HL-60/S4 treated with retinoic acid at 250 ng/mL for 4 days and 3 days (cell line): ENCODE results near the gene CCDC122.
"Not testable (repeated sequence)": the region's sequence is repeated elsewhere in the genome, so short reads cannot be mapped to it uniquely, and the experiment has no call there.

ENCODE experiments used
- in situ Hi-C: fragments of 300-500 bp; cut with MboI; formaldehyde crosslinking; loops from 2 replicates; pipeline ENCODE4 v1.7.0; 2022; ENCODE audit warnings: low sequenced_read_pairs

The CCDC122 gene

DNA sequence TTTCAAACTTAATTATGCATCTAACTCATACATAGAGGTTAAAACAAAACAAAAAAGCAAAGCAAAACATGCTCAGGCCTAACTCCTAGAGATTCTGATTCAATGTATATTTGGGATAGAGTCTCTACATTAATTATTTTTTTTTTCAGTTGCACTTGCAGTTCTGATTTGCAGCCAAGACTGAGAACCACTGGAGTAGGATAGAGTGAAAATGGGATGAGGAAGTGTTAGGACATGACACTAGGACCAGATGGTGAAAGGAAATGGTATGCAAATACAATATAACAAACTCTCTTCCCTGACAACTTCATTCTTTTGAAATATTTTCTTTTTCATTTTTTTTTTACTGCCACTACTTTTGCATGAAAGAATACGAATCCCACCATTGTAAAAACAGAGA lies 1.8 kb downstream of the CCDC122 start:
- in situ Hi-C loops, result no loop called here

DNA sequence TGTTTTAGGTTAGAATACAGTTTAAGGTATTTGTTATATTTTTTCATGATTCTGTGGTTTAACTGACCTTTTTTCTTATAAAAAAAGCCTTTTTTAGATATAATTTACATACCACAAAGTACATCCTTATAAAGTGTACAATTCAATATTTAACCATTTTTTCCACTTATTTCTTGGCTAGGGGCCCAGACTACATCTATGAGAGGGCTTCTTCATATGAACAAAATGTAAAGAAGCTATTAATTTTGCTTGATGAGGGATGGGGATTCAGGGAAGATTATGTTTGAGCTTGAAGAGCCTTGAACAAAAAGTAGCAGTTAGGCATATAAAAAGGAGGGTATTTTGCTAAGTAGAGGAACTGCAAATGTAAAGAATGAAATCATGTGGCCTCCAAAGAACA lies 2.2 kb downstream of the CCDC122 start:
- in situ Hi-C loops, result no loop called here

DNA sequence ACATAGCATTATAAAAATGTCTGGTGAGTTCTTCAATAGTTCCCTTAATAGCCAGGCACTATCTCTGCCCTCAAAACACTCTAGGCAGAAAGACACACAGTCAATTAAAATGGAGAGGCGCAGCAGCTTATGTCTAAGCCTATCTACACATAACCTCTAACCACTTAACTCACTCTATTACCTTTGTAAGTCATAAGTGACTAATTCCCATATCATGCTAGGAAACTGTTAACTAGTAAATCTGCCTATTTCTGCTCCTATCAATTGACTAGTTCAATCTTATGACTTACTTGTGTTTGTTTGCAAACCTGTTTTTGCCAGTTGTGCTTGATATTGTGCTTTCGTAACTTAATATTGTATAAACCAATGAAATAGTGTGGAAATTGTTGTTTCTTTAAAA lies 3.2 kb downstream of the CCDC122 start:
- in situ Hi-C loops, result no loop called here

DNA sequence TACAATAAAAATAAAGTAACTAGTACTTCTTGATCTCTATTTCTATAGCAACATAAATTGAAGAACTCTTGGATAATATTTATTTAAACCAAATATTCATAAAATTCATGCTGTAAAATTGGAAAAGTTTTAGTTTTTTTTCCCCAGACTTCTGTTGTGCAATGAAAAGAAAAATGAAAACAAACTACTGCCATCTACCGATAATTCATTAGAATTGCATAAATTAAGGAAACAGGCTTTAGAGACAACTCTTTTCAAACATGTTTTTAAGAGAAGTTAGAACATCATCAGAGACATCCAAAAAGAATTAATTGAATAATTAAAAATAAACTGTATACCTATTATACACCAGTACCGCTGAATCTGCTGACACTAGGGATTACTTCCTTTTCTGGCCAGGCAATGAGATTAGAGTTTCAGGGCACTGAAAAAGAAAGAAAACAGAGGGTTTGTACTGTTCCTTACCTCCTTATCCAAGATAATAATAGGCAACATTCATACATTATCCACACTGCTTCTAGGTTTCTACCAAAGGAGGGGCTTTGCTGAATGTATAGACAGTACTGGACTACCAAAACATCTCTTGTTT lies 4.9 kb downstream of the CCDC122 start:
- in situ Hi-C loops, result no loop called here

DNA sequence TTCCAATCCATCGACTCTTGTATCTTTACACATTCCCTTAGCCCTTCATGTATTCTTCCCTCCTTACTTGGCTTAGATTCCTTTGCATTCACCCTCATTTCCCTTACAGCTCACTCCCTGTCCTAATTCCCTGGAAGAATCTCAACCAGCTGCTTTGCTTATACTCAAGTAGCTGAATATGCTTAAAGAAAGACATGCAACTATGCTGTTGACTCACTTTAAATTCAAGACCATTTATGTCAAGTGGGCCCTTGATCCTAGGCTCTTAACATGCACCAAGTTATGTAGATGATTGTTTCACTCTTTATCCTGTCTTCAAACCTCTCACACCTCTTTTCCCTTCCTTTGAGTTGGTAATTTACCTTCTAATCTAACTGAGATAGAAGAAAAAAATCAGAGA lies 7.4 kb downstream of the CCDC122 start:
- in situ Hi-C loops, result no loop called here

DNA sequence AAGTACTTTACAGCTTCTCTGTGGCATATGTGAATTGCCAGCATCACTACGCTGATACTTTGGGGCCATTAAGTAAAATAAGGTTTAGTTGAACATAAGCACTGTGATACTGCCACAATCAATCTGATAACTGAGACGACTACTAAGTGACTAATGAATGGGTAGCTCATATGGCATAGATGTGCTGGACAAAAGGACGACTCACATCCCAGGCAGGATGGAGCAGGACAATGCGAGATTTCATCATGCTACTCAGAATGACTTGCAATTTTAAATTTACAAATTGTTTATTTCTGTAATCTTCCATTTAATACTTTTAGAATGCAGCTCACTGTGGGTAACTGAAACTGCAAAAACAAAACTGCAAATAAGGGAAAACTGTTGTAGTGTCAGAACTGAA lies 13.6 kb downstream of the CCDC122 start:
- in situ Hi-C loops, result no loop called here

DNA sequence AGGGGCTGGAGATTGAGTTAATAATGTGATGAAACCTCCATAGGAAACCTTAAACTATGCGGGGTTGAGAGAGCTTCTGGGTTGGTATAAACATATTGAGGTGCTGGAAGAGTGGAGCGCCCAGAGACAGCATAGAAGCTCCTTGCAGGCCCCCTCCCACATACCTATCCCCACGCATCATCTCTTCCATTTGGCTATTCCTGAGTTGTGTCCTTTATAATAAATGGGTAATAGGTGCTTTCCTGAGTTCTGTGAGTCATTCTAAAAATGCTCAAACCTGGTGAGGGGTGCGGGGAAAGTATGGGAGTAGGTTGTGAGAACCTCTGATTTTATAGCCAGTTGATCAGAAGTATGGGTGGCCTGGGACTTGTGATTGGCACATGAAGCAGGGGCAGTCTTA lies 14.6 kb downstream of the CCDC122 start:
- in situ Hi-C loops, result no loop called here

DNA sequence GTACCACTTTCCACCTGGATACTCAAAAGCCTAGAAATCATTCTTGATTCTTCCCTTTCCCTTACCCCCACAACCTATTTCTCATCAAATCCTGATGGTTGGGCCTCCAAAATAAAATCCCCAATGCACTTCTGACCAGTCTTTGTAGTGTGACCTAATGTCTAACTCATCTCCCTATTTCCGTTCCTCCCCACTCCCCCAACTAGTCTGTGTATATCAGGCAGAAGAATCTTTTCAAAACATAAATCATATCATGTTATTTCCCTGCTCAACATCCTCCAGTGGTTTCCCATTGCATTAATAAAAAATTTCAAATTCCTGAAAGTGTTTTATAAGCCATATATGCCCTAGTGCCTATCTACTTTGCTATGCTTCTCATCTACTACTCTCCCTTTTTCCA lies 17.7 kb downstream of the CCDC122 start:
- in situ Hi-C loops, result no loop called here

DNA sequence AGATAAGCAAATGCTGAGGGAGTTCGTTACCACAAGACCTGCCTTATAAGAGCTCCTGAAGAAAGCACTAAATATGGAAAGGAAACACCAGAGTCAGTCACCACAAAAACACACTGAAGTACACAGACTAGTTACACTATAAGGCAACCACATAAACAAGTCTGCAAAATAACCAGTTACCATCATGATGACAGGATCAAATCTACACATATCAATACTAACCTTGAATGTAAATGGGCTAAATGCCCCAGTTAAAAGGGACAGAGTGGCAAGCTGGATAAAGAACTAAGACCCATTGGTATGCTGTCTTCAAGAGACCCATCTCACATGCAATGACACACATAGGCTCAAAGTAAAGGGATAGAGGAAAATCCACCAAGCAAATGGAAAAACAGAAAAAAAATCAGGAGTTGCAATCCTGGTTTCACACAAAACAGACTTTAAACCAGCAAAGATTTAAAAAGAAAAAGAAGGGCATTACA lies 26.6 kb downstream of the CCDC122 start:
- in situ Hi-C loops, result no loop called here

DNA sequence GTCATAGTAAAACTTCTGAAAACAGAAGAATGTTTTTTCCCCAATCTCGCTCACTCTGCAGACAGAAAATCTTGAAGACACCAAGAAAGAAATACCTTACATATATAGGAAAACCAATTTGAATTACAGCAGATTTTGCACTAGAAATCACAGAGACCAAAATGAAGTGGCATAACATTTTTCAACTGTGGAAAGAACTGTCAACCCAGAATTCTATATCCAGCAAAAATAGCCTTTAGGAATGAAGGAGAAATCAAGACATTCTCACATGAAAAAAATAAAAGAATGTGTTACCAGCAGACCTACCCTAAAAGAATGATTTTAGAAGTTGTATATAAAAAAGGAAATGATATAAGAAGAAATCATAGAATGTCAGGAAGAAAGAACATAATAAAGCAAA lies 28.7 kb downstream of the CCDC122 start:
- in situ Hi-C loops, result no loop called here

DNA sequence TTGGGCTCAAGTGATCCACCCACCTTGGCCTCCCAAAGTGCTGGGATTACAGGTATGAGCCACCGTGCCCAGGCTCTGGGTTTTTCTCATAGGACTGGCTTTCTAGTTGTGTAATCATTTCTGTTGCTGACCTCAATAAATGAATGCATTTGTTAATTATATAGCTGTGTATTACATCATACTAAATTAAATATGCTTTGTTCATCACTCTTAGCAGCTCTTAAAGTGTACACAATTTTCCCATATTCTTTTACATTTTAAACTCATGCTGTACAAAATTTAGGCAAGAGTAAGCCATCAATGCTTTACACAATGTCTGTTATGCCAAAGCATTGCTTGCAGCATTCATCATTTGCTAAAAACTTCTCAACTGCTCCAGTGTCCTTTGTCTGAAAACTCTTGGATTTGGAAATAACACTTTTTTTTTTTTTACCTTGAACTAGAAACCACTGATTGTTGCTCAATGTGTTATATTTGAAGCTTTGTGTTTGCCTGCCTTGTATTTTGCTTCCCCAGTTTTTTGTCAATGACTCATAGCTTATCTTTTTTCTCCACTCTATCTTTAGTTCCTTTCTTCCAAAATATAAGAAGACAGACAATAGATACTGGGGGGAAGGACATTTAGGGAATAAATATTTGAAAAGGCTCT lies 31.4 kb downstream of the CCDC122 start:
- in situ Hi-C loops, result no loop called here

DNA sequence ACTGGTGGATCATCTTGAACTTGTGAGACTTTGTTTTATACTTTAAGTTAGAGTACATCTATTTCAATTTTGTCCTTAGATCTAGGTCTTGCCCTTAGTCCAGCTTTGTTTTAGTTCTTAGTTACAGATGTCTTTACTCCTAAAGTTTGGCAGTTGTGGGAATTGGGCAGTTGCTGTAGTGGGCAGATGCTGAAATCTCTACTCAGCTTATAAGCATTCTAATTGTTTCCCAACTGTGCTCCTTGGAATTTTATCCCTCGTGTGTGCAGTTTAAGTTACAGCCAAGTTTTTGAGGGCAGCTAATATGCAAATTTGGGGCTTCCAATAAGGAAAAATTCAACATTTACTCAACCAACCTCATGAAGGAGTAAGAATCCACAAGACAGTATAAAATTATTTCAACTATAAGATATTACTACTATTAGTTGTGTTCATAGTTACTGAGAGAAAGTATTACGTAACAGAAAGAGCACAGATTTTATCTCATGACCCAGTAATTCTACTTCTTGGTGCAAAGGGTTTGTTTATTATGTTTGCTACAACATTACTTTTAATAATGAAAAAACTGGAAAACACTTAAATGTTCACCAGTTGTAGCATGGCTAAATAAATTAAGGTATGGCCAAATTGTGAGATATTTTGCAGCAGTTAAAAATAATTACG lies 32.9 kb downstream of the CCDC122 start:
- in situ Hi-C loops, result no loop called here

DNA sequence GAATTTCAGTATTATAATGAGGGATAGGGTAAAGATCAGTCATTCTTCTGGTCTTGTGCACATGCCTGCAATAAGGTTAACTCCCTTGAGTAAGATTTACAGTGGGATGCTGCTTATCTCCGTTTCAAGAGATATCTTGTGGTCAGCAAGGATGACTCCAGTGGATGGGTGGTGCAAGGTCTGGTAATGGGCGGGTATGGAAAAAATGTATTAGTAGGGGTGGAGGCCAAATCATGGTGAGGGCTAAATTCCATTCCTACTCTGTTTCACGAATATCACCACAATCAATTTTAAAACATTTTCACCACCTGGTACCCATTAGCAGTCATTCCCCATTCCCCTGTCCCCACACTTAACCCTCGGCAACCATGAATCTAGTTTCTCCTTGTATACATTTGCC lies 40.6 kb downstream of the CCDC122 start:
- in situ Hi-C loops, result no loop called here

DNA sequence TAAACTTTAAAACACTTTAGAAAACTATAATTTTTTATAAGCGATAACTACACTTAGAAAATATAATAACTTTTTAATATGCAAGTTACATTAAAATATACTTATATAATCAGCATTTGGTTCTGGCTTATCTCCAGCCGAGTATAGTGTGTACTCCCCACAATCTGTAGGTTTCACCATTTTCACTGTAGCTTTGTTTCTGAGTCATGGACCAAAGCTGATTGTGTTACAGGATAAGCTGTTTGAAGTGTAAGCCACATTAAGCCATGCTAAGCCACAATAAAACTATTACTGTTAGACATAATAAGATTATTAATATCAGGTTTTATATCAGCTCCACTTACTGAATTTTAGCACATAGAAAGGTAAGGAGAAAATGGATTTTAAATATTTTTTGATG lies 43.8 kb downstream of the CCDC122 start:
- in situ Hi-C loops, result no loop called here

DNA sequence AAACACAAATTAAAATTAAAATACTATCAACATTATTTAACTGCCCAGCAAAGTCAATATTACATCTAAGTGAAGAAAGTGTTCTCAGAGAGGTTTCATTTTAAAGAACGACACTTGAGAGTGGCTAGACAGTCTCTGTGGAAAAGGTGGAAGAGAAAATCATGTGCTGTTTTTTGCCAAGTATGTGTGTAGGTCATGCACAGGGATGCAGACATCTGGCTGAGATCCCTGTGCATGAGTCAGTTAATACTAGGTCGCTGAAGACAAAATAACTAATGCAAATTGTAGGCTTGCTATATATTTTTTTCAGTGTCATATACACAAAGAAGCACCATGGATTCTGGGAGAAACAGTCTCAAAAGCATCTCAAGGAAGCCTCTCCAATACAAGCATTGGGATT lies 48.5 kb downstream of the CCDC122 start:
- in situ Hi-C loops, result no loop called here

DNA sequence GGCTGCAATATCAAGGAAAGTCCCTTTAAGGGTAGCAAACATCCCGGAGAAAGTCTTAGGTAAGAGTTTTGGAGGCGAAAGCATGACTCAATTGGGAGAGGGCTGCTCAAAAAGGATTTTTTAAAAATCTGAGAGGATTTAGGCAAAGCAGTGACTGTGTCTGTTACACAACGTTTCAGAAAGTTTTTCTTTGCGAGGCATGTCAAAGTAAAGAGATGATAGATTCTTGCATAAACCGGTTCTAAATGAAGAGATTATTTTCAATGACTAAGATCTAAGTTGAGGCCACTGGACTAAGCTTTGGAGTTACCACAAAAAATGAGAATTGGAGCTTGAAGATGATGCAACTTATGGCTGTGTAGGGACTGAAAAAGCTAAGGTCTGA lies 49.1 kb downstream of the CCDC122 start:
- in situ Hi-C loops, result no loop called here

DNA sequence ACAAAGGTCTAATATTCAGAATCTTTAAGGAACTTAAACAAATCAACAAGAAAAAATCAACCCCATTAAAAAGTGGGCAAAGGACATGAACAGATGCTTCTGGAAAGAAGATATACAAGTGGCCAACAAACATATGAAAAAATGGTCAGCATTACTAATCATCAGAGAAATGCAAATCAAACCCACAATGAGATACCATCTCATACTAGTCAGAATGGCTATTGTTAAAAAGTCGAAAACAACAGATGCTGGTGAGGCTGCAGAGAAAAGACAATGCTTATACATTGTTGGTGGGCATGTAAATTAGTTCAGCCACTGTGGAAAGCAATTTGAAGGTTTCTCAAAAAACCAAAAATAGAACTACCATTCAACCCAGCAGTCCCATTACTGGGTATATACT lies 54.9 kb downstream of the CCDC122 start:
- in situ Hi-C loops, result not testable (repeated sequence)

DNA sequence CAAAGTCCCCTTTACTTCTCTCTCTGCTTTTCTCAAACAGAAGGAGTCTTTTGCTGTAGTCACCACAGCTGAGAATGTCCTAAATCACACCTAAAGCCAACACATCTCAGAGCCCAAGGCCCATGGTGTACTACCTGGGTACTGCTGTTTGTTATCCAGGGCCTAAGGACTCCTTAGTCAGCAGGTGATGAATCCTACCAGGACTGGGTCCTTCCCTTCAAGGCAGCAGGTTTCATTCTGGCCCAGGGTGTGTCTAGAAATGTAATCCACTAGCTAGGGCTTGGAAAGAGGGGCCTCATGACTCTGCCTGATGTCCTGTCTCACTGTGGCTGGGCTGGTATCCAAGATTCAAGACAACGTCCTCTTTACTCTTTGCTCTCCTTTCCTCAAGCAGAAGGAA lies 56.6 kb downstream of the CCDC122 start:
- in situ Hi-C loops, result no loop called here

DNA sequence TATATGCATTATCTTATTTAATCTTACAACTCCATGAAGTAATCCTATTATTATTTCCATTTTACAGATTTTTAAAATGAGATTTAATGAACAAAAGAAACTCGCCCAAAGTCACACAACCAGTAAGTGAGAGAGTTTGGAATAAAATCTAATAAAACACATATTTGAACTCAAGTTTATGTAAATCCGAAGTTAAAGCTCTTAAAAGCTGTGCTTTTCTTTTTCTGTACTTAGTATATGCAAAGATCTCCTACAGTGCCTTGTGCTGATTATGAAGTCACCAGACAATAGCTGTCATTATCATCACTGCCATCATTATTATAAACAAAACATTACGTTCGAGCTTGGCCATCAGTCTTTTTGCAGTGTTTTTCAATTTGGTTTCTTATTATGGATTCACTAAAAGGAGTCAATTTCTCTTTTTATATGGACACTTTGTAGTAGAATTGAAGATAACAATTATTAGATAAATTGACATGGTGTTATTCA lies 63.1 kb downstream of the CCDC122 start:
- in situ Hi-C loops, result no loop called here

DNA sequence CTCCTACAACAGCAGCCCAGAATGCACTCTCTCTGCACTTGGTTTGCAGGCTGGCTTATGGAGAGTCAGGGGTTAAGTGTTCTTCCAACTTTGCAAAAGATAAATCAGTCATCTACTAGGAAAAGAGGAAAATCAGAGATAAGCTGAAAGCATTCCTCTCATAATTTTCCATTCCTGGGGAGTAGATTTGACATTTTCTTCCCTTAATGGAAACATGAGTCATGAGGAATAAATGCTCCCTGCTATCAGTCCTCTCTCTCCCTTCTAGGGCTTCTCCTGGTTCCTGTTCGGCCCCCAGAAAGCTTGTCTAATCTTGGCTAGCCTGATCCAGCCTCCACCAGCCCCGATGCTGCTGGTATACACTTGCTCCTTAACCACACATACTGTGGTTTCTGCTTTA lies 64.3 kb downstream of the CCDC122 start:
- in situ Hi-C loops, result no loop called here

DNA sequence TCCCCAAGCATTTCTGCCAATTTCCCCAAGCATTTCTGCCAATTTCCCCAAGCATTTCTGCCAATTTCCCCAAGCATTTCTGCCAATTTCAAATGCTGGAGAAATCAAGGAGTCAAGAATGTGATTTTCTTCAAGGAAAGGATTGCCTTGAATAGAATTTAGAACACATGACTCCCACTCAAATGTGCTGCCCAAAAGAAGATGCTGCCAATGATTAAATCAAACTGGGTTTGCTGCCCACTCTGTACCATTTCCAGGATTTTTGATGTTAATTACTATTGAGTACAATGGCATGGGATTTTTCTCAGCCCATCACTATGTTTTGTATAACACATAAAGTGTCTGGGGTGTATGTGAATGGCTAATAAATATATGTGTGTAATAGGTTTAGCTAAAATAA lies 70.9 kb downstream of the CCDC122 start:
- in situ Hi-C loops, result no loop called here

DNA sequence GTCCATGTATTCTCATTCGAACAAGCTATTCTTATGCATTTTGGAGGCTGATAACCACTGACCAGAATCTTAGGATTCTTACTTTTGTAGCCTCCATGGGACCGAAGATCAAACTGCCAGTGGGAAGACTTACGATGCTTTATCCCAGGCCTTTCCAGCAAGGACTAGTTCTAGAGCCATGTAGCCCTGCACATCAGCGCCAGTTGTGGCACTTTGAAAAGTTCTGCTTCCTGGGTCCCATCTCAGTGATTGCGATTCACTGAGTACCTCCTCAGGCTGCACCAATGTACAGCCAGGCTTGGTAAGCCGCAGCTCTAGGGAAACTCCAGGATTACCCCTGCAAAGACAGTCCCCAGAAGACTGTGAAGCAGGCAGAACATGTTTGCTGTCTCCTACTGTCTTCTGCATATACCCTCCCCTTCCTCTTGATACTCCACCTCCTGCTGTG lies 73.8 kb downstream of the CCDC122 start:
- in situ Hi-C loops, result no loop called here
